RCC 7860 (cell line): Measurements from ENCODE around the gene PRUNE2.

ENCODE experiments used
- DNase-seq: peaks from one replicate; pipeline ENCODE4 v3.0.0-alpha.2; 2015; ENCODE audit warnings: low spot score
- FAIRE-seq: peaks from 2 replicates; lab custom pipeline; 2012; peaks lifted over from hg19 to GRCh38; lab: Jason Lieb, UNC

The PRUNE2 gene

GRCh38 chr9:76634356-76635054 lies 271.4 kb downstream of the PRUNE2 start:
- FAIRE-seq = no peak
- peak; percentile 9 for DNase-seq

GRCh38 chr9:76630916-76631315 lies 275.0 kb downstream of the PRUNE2 start:
- DNase-seq = no peak
- no peak for FAIRE-seq

- DNase-seq = no peak
- no peak for FAIRE-seq
These were observed 276.5 kb downstream of the PRUNE2 start for GRCh38 chr9:76629205-76629990.

GRCh38 chr9:76628155-76628554 lies 277.8 kb downstream of the PRUNE2 start:
- DNase-seq = no peak
- FAIRE-seq = no peak

- no peak for DNase-seq
- no peak for FAIRE-seq
These were observed 278.9 kb downstream of the PRUNE2 start for GRCh38 chr9:76626980-76627379.

GRCh38 chr9:76626141-76626540 lies 279.8 kb downstream of the PRUNE2 start:
- FAIRE-seq = no peak

GRCh38 chr9:76624391-76625048 lies 281.4 kb downstream of the PRUNE2 start:
- FAIRE-seq (no peak), DNase-seq (no peak)

More at GRCh38 chr9:76626141-76626540, 279.8 kb downstream of the PRUNE2 start:
- DNase-seq = no peak

GRCh38 chr9:76620996-76621395 lies 284.9 kb downstream of the PRUNE2 start:
- FAIRE-seq = no peak

GRCh38 chr9:76620581-76620980 lies 285.3 kb downstream of the PRUNE2 start:
- FAIRE-seq (no peak), DNase-seq (no peak)

More at GRCh38 chr9:76620996-76621395, 284.9 kb downstream of the PRUNE2 start:
- DNase-seq = no peak

- FAIRE-seq (no peak), DNase-seq (no peak)
These were observed 286.3 kb downstream of the PRUNE2 start for GRCh38 chr9:76619640-76620039.

GRCh38 chr9:76619197-76619596 lies 286.7 kb downstream of the PRUNE2 start:
- FAIRE-seq = no peak

GRCh38 chr9:76618762-76619161 lies 287.2 kb downstream of the PRUNE2 start:
- DNase-seq = no peak
- FAIRE-seq = no peak

More at GRCh38 chr9:76619197-76619596, 286.7 kb downstream of the PRUNE2 start:
- DNase-seq = no peak

- FAIRE-seq (no peak), DNase-seq (no peak)
These were observed 288.3 kb downstream of the PRUNE2 start for GRCh38 chr9:76617497-76618175.

- FAIRE-seq (no peak), DNase-seq (no peak)
These were observed 289.1 kb downstream of the PRUNE2 start for GRCh38 chr9:76616780-76617179.

- DNase-seq (no peak), FAIRE-seq (no peak)
These were observed 290.7 kb downstream of the PRUNE2 start for GRCh38 chr9:76615177-76615603.

GRCh38 chr9:76613974-76614373 lies 291.9 kb downstream of the PRUNE2 start:
- DNase-seq (no peak), FAIRE-seq (no peak)

- FAIRE-seq = no peak
- no peak for DNase-seq
These were observed 292.6 kb downstream of the PRUNE2 start for GRCh38 chr9:76613150-76613781.

- no peak for FAIRE-seq
- no peak for DNase-seq
These were observed 295.9 kb downstream of the PRUNE2 start for GRCh38 chr9:76610011-76610352.

- no peak for FAIRE-seq
- DNase-seq = no peak
These were observed 296.5 kb downstream of the PRUNE2 start for GRCh38 chr9:76609285-76610010.
